WTC11 (cell line): Measurements from ENCODE around the gene DBN1. TPM values are rescaled to one million over a fixed set of nuclear protein-coding genes. Genes with fewer than 3 reads are reported as not detected.
A peak's percentile ranks its signal among the peaks of the same experiment; 100 is the strongest.

Experiments used
- ATAC-seq: fragments of 200-7000 bp; cut with Tn5 transposase; 2 replicates; pipeline ENCODE4 v1.10.0; 2021; ENCODE audit warnings: mild to moderate bottlenecking, moderate library complexity
- CTCF ChIA-PET: fragments of 300-600 bp; sonication (Branson Sonifier 250); formaldehyde crosslinking; loops from one replicate; lab custom pipeline; 2021; ENCODE audit warnings: antibody characterized with exemption; lab: Charles Lee
- POLR2A ChIA-PET: fragments of 350-600 bp; sonication (Branson Sonifier 250); formaldehyde crosslinking; loops from one replicate; lab custom pipeline; 2021; ENCODE audit warnings: antibody characterized with exemption; lab: Charles Lee
- DNase-seq: peaks from one replicate; pipeline ENCODE4 v3.0.0; 2021; ENCODE audit warnings: low spot score
- H3K27ac Mint-ChIP-seq: 2 replicates; pipeline ENCODE4 v1.8.0; 2021; ENCODE audit warnings: mixed read lengths
- H3K27me3 Mint-ChIP-seq: 2 replicates; pipeline ENCODE4 v1.8.0; 2021; ENCODE audit warnings: low read depth, mild to moderate bottlenecking, moderate library complexity, mixed read lengths
- H3K36me3 Mint-ChIP-seq: 2 replicates; pipeline ENCODE4 v1.8.0; 2021; ENCODE audit warnings: mixed read lengths
- H3K4me1 Mint-ChIP-seq: 2 replicates; pipeline ENCODE4 v1.8.0; 2022; ENCODE audit warnings: mixed read lengths
- H3K4me3 Mint-ChIP-seq: 2 replicates; pipeline ENCODE4 v1.8.0; 2021; ENCODE audit warnings: mild to moderate bottlenecking, moderate library complexity, mixed read lengths
- H3K9me3 Mint-ChIP-seq: 2 replicates; pipeline ENCODE4 v1.8.0; 2021; ENCODE audit warnings: mixed read lengths
- CBFB ChIP-seq: sonication (generic); formaldehyde crosslinking; IDR thresholded peaks from 2 replicates; pipeline ENCODE4 v1.8.1; 2022; ENCODE audit warnings: mild to moderate bottlenecking, low read depth, missing genetic modification reagents
- ETV6 ChIP-seq: sonication (generic); formaldehyde crosslinking; IDR thresholded peaks from 2 replicates; pipeline ENCODE4 v1.8.1; 2022; ENCODE audit warnings: mild to moderate bottlenecking, missing genetic modification reagents
- JAZF1 ChIP-seq: fragments of 250-450 bp; sonication (Bioruptor Pico); IDR thresholded peaks from 2 replicates; pipeline ENCODE4 v1.9.0; 2021; ENCODE audit warnings: moderate library complexity, mild to moderate bottlenecking, inconsistent platforms
- NFYB ChIP-seq: sonication (generic); formaldehyde crosslinking; conservative IDR thresholded peaks from 2 replicates; pipeline ENCODE4 v1.8.0; 2022; ENCODE audit warnings: low read depth, missing genetic modification reagents
- NR3C1 ChIP-seq: sonication (generic); formaldehyde crosslinking; conservative IDR thresholded peaks from 2 replicates; pipeline ENCODE4 v1.8.1; 2023; ENCODE audit warnings: low read depth, mild to moderate bottlenecking, missing genetic modification reagents
- PRRX2 ChIP-seq: fragments of 250-450 bp; sonication (Bioruptor Pico); IDR thresholded peaks from 2 replicates; pipeline ENCODE4 v1.8.0; 2021; ENCODE audit warnings: mild to moderate bottlenecking
- SMAD3 ChIP-seq: sonication (generic); formaldehyde crosslinking; IDR thresholded peaks from 2 replicates; pipeline ENCODE4 v1.8.0; 2022; ENCODE audit warnings: missing genetic modification reagents, mild to moderate bottlenecking, borderline replicate concordance
- ZNF121 ChIP-seq: sonication (generic); formaldehyde crosslinking; IDR thresholded peaks from 2 replicates; pipeline ENCODE4 v1.8.0; 2023; ENCODE audit warnings: missing genetic modification reagents
- ZNF396 ChIP-seq: fragments of 250-450 bp; sonication (Bioruptor Pico); IDR thresholded peaks from 2 replicates; pipeline ENCODE4 v1.8.0; 2021; ENCODE audit warnings: mild to moderate bottlenecking, moderate library complexity, borderline replicate concordance
- ZNF423 ChIP-seq: fragments of 250-450 bp; sonication (Bioruptor Pico); IDR thresholded peaks from 2 replicates; pipeline ENCODE4 v2.1.2; 2022; ENCODE audit warnings: mild to moderate bottlenecking, moderate library complexity
- total RNA-seq: library from RNA; stranded (reverse); gene quantifications from 3 replicates; pipeline ENCODE4 v1.2.3, GENCODE V29; 2021
- TF ChIP-seq, protein P1 (sequence below): sonication (generic); formaldehyde crosslinking; IDR thresholded peaks from 2 replicates; pipeline ENCODE4 v1.8.1; 2023; ENCODE audit warnings: mild to moderate bottlenecking, missing genetic modification reagents
- TF ChIP-seq, protein P2 (sequence below): sonication (generic); formaldehyde crosslinking; IDR thresholded peaks from 2 replicates; pipeline ENCODE4 v1.8.0; 2022; ENCODE audit warnings: mild to moderate bottlenecking, missing genetic modification reagents
- TF ChIP-seq, protein P3 (sequence below): fragments of 250-450 bp; sonication (Bioruptor Pico); IDR thresholded peaks from 2 replicates; pipeline ENCODE4 v1.9.0; 2021; ENCODE audit warnings: moderate library complexity, mild to moderate bottlenecking, inconsistent platforms, borderline replicate concordance
- TF ChIP-seq, protein P4 (sequence below): fragments of 250-450 bp; sonication (Bioruptor Pico); conservative IDR thresholded peaks from 2 replicates; pipeline ENCODE4 v1.9.0; 2021; ENCODE audit warnings: mild to moderate bottlenecking
- TF ChIP-seq, protein P5 (sequence below): sonication (generic); formaldehyde crosslinking; IDR thresholded peaks from 2 replicates; pipeline ENCODE4 v1.8.1; 2023; ENCODE audit warnings: mild to moderate bottlenecking, missing genetic modification reagents, moderate library complexity
- TF ChIP-seq, protein P6 (sequence below): sonication (generic); formaldehyde crosslinking; IDR thresholded peaks from 2 replicates; pipeline ENCODE4 v1.8.0; 2023; ENCODE audit warnings: mild to moderate bottlenecking, missing genetic modification reagents
- TF ChIP-seq, protein P7 (sequence below): sonication (generic); formaldehyde crosslinking; IDR thresholded peaks from 2 replicates; pipeline ENCODE4 v1.8.0; 2023; ENCODE audit warnings: missing genetic modification reagents, mild to moderate bottlenecking, borderline replicate concordance

The DBN1 gene
- total RNA-seq, 1 experiment from 2014 or later, result 288 TPM

DNA sequence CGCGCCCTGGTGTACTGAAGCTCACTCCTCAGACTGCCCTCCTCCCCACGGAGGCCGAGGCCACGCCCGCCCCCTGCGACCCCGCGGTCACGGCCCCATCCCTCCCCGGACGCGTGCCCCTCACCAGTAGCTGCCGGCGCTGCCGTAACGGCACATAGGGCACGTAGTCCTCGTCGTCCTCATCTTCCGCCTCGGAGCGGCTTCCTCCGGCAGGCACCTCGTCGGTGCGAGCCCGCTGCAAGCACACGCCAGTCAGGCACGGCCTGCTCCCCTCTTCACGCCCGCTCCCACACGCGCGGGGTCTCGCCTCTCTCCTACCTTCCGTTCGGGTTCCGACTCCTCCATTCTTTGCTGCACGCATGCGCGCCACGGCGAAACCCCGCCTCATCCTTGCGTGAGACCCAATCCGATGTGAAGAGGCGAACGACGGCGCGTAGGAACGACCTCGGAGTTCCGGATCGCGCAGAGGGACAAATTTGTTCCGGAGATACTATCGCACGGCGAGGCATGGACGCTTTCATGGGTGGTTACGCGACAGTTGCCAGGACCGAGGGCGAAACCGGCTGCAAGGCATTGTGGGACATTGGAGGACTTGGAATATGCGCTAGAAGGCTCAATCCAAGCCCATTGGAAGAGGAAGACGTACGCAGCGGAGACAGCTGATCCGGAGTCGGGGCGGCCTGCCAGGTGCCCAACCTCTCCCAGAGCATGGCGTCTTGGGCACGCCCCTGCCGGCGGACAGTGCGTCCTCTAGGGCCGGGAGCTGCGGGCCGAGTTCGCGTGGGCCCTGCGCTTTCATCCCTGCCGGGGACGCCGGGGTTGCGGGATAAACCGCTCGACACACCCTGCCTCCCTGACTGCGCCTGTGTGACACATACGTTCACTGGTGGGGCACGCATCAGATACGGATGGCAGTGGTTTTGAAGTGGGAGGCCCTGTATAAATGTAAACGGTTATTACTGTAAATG, 43.5 kb upstream of the DBN1 start, which contains the start of gene DDX41:
DDX41 (minus strand) TSS at position 361 of the 968 bp plus-strand sequence; CDS start at position 345, 16 bp downstream.
- Mint-ChIP-seq H3K4me3 (peak within 1 kb of the TSS; percentile 93), H3K4me1 (peaks cover 14% of the 10 kb centered on the region), H3K27ac (peak within 1 kb of the TSS; percentile 98), H3K36me3 (peaks cover 64% of the 10 kb centered on the region), H3K27me3 (peaks cover 4% of the 10 kb centered on the region; the same call in 1 of the 2 replicates), H3K9me3 (no peaks in the 10 kb centered on the region)
- ChIA-PET POLR2A (interaction anchor here (0.7 to 1.3 kb wide), 4 partner anchors 20 to 92 kb away, joined by 3 read pairs; no protein-coding TSS in a partner anchor), CTCF (interaction anchor here (0.9 to 2.7 kb wide), 8 partner anchors 16 to 113 kb away, joined by 3 to 14 read pairs (median 4); partner anchors contain the start of gene PDLIM7)
- DNase-seq (peak; percentile 95), ATAC-seq (peak; percentile 89)
- TF ChIP-seq, protein P1, sequence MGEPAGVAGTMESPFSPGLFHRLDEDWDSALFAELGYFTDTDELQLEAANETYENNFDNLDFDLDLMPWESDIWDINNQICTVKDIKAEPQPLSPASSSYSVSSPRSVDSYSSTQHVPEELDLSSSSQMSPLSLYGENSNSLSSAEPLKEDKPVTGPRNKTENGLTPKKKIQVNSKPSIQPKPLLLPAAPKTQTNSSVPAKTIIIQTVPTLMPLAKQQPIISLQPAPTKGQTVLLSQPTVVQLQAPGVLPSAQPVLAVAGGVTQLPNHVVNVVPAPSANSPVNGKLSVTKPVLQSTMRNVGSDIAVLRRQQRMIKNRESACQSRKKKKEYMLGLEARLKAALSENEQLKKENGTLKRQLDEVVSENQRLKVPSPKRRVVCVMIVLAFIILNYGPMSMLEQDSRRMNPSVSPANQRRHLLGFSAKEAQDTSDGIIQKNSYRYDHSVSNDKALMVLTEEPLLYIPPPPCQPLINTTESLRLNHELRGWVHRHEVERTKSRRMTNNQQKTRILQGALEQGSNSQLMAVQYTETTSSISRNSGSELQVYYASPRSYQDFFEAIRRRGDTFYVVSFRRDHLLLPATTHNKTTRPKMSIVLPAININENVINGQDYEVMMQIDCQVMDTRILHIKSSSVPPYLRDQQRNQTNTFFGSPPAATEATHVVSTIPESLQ (CRISPR knock-in tag), result no peak
- TF ChIP-seq CBFB (CRISPR knock-in tag), result 0 out of 2 replicates have a peak, but pooled peaks have one; percentile 65
- no peak for TF ChIP-seq PRRX2 (CRISPR knock-in tag)
- TF ChIP-seq, protein P2, sequence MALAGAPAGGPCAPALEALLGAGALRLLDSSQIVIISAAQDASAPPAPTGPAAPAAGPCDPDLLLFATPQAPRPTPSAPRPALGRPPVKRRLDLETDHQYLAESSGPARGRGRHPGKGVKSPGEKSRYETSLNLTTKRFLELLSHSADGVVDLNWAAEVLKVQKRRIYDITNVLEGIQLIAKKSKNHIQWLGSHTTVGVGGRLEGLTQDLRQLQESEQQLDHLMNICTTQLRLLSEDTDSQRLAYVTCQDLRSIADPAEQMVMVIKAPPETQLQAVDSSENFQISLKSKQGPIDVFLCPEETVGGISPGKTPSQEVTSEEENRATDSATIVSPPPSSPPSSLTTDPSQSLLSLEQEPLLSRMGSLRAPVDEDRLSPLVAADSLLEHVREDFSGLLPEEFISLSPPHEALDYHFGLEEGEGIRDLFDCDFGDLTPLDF (CRISPR knock-in tag), result no peak
- TF ChIP-seq, protein P3, sequence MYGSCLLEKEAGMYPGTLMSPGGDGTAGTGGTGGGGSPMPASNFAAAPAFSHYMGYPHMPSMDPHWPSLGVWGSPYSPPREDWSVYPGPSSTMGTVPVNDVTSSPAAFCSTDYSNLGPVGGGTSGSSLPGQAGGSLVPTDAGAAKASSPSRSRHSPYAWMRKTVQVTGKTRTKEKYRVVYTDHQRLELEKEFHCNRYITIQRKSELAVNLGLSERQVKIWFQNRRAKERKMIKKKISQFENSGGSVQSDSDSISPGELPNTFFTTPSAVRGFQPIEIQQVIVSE (CRISPR knock-in tag), result no peak
- TF ChIP-seq, protein P4, sequence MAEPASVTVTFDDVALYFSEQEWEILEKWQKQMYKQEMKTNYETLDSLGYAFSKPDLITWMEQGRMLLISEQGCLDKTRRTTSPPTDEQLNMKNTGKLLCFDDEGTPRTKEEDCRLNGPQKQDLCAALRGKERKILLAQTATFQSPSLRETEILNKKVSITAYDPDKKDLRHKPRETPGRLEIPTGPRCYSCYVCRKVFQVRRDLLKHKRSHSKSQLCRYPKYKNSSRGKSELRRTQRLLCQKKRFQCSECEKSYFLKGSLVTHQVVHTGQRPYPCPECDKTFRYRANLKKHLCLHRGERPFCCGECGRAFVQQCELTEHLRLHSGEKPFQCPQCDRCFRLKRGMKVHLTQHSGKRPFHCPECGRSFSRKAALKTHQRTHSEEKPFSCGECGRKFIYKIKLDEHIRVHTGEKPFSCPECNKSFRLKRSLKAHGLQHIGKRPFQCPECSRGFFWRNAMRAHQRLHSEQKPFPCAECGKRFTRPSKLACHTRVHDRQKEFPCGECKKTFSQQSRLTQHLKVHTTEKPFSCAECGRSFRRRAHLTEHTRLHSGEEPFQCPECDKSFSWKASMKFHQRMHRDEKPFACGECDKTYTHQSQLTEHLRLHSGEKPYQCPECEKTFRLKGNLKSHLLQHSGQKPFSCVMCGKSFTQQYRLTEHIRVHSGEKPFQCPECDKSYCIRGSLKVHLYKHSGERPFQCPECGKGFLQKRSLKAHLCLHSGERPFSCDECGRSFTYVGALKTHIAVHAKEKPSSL (CRISPR knock-in tag), result no peak
- TF ChIP-seq ETV6, result peak; percentile 50; the same call in 1 of the 2 replicates
- TF ChIP-seq SMAD3 (CRISPR knock-in tag), result no peak
- no peak for TF ChIP-seq NR3C1
- peak; percentile 69 for TF ChIP-seq NFYB
- no peak for TF ChIP-seq ZNF423 (CRISPR knock-in tag)
- TF ChIP-seq, protein P5, sequence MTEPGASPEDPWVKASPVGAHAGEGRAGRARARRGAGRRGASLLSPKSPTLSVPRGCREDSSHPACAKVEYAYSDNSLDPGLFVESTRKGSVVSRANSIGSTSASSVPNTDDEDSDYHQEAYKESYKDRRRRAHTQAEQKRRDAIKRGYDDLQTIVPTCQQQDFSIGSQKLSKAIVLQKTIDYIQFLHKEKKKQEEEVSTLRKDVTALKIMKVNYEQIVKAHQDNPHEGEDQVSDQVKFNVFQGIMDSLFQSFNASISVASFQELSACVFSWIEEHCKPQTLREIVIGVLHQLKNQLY, result no peak
- TF ChIP-seq ZNF121 (CRISPR knock-in tag), result no peak
- no peak for TF ChIP-seq JAZF1 (CRISPR knock-in tag)
- TF ChIP-seq, protein P6, sequence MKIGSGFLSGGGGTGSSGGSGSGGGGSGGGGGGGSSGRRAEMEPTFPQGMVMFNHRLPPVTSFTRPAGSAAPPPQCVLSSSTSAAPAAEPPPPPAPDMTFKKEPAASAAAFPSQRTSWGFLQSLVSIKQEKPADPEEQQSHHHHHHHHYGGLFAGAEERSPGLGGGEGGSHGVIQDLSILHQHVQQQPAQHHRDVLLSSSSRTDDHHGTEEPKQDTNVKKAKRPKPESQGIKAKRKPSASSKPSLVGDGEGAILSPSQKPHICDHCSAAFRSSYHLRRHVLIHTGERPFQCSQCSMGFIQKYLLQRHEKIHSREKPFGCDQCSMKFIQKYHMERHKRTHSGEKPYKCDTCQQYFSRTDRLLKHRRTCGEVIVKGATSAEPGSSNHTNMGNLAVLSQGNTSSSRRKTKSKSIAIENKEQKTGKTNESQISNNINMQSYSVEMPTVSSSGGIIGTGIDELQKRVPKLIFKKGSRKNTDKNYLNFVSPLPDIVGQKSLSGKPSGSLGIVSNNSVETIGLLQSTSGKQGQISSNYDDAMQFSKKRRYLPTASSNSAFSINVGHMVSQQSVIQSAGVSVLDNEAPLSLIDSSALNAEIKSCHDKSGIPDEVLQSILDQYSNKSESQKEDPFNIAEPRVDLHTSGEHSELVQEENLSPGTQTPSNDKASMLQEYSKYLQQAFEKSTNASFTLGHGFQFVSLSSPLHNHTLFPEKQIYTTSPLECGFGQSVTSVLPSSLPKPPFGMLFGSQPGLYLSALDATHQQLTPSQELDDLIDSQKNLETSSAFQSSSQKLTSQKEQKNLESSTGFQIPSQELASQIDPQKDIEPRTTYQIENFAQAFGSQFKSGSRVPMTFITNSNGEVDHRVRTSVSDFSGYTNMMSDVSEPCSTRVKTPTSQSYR (CRISPR knock-in tag), result no peak
- TF ChIP-seq, protein P7, sequence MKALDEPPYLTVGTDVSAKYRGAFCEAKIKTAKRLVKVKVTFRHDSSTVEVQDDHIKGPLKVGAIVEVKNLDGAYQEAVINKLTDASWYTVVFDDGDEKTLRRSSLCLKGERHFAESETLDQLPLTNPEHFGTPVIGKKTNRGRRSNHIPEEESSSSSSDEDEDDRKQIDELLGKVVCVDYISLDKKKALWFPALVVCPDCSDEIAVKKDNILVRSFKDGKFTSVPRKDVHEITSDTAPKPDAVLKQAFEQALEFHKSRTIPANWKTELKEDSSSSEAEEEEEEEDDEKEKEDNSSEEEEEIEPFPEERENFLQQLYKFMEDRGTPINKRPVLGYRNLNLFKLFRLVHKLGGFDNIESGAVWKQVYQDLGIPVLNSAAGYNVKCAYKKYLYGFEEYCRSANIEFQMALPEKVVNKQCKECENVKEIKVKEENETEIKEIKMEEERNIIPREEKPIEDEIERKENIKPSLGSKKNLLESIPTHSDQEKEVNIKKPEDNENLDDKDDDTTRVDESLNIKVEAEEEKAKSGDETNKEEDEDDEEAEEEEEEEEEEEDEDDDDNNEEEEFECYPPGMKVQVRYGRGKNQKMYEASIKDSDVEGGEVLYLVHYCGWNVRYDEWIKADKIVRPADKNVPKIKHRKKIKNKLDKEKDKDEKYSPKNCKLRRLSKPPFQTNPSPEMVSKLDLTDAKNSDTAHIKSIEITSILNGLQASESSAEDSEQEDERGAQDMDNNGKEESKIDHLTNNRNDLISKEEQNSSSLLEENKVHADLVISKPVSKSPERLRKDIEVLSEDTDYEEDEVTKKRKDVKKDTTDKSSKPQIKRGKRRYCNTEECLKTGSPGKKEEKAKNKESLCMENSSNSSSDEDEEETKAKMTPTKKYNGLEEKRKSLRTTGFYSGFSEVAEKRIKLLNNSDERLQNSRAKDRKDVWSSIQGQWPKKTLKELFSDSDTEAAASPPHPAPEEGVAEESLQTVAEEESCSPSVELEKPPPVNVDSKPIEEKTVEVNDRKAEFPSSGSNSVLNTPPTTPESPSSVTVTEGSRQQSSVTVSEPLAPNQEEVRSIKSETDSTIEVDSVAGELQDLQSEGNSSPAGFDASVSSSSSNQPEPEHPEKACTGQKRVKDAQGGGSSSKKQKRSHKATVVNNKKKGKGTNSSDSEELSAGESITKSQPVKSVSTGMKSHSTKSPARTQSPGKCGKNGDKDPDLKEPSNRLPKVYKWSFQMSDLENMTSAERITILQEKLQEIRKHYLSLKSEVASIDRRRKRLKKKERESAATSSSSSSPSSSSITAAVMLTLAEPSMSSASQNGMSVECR (CRISPR knock-in tag), result peak; percentile 55
- no peak for TF ChIP-seq ZNF396 (CRISPR knock-in tag)
